Lower leg skin (tissue), 3 donors: ENCODE results near the gene ZHX3.

Experiments used
- CTCF ChIP-seq, 3 donors: fragments of 450-650 bp; IDR thresholded peaks; one replicate each; pipeline ENCODE4 v1.5.1; 2016; ENCODE audit warnings: antibody characterized with exemption in 3 of 3, mild to moderate bottlenecking in 3 of 3, moderate library complexity in 2 of 3
- POLR2A ChIP-seq, 2 donors: fragments of 450-650 bp; IDR thresholded peaks; one replicate each; pipeline ENCODE4 v1.6.1; 2016 to 2017; ENCODE audit warnings: antibody characterized with exemption in 2 of 2, mild to moderate bottlenecking in 1 of 2, moderate library complexity in 1 of 2

GRCh38 chr20:41327178-41327577 lies 9.6 kb upstream of the ZHX3 start:
- TF ChIP-seq POLR2A (IDR thresholded peaks at IDR 0.05) (no peak), CTCF (IDR thresholded peaks at IDR 0.05) (no peak)
